Endothelial cell of umbilical vein (primary cell): ENCODE data around the gene WDR49. TPM values are rescaled to one million over a fixed set of nuclear protein-coding genes. Genes with fewer than 3 reads are reported as not detected.

Experiments
- BruUV-seq: library from RNA; stranded (reverse); fragments of 400-500 nt; replicated peaks from 2 replicates; lab custom pipeline; 2021; lab: Mats Ljungman, UMichigan
- CTCF ChIA-PET: fragments of 300-600, 350-600 bp; sonication (Branson Sonifier 250); formaldehyde crosslinking; loops from one replicate; lab custom pipeline; 2021; ENCODE audit warnings: antibody characterized with exemption, inconsistent platforms; lab: Charles Lee
- POLR2A ChIA-PET: fragments of 300-600, 350-600 bp; sonication (Branson Sonifier 250); formaldehyde crosslinking; loops from one replicate; lab custom pipeline; 2021; ENCODE audit warnings: antibody characterized with exemption, inconsistent platforms; lab: Charles Lee
- DNase-seq: peaks from one replicate; pipeline ENCODE4 v3.0.0-alpha.2; 2011; ENCODE audit warnings: low read depth, low spot score
- FAIRE-seq: peaks from 2 replicates; lab custom pipeline; 2011; peaks lifted over from hg19 to GRCh38; lab: Jason Lieb, UNC
- H2AFZ ChIP-seq: 2 replicates; pipeline ENCODE4 v1.6.0; 2012; ENCODE audit warnings: low read depth, low read length, control low read depth, inconsistent platforms
- H3K27ac ChIP-seq: 2 replicates; pipeline ENCODE4 v1.5.1; 2011; ENCODE audit warnings: low read depth, mild to moderate bottlenecking, control low read depth, low read length, moderate library complexity; ENCODE audit not compliant: insufficient read depth
- H3K27me3 ChIP-seq, 2 experiments: 2 replicates each; pipeline versions ENCODE4 v1.6.0 to v1.6.1; 2011; ENCODE audit warnings: low read length in 2 of 2, mixed read lengths in 1 of 2; ENCODE audit not compliant: control insufficient read depth in 2 of 2, insufficient read depth in 2 of 2
- H3K36me3 ChIP-seq, 2 experiments: 2 replicates in 1 of 2; 3 replicates in 1 of 2; pipeline ENCODE4 v1.5.1; 2011; ENCODE audit warnings: low read length in 2 of 2, mild to moderate bottlenecking in 1 of 2, moderate library complexity in 1 of 2; ENCODE audit not compliant: control insufficient read depth in 2 of 2, insufficient read depth in 2 of 2; ENCODE audit errors: extremely low read depth in 1 of 2
- H3K4me1 ChIP-seq: 3 replicates; pipeline ENCODE4 v1.5.1; 2011; ENCODE audit warnings: mild to moderate bottlenecking, low read length; ENCODE audit not compliant: control insufficient read depth, insufficient read depth; ENCODE audit errors: extremely low read depth
- H3K4me2 ChIP-seq: 2 replicates; pipeline ENCODE4 v1.6.1; 2011; ENCODE audit warnings: low read length, control low read depth, mixed read lengths; ENCODE audit not compliant: insufficient read depth
- H3K4me3 ChIP-seq, 3 experiments: fragments of 200-600 bp in 1 of 3; sonication (generic), shearing (Covaris generic) in 1 of 3; replicated peaks in 1 of 3; 2 replicates each; pipeline ENCODE4 v1.5.1; 2011 to 2016; ENCODE audit warnings: control low read depth in 3 of 3, low read length in 3 of 3, mild to moderate bottlenecking in 2 of 3, inconsistent platforms in 1 of 3, low read depth in 1 of 3, moderate library complexity in 1 of 3; ENCODE audit not compliant: insufficient read depth in 1 of 3
- H3K79me2 ChIP-seq: 2 replicates; pipeline ENCODE4 v1.6.0; 2012; ENCODE audit warnings: low read length, inconsistent platforms; ENCODE audit not compliant: control insufficient read depth, insufficient read depth
- H3K9ac ChIP-seq: replicated peaks from 2 replicates; pipeline ENCODE3; 2011; ENCODE audit warnings: low read length, control low read depth; ENCODE audit not compliant: insufficient read depth; ENCODE audit errors: extremely low read depth
- H3K9me1 ChIP-seq: replicated peaks from 3 replicates; pipeline ENCODE4 v1.6.0; 2011; ENCODE audit warnings: mild to moderate bottlenecking, low read length; ENCODE audit not compliant: control insufficient read depth, insufficient read depth; ENCODE audit errors: extremely low read depth
- H3K9me3 ChIP-seq: replicated peaks from 2 replicates; pipeline ENCODE4 v1.5.1; 2012; ENCODE audit warnings: low read length, inconsistent platforms; ENCODE audit not compliant: control insufficient read depth, insufficient read depth
- H4K20me1 ChIP-seq: replicated peaks from 2 replicates; pipeline ENCODE3; 2011; ENCODE audit warnings: mild to moderate bottlenecking, low read length; ENCODE audit not compliant: control insufficient read depth, insufficient read depth; ENCODE audit errors: extremely low read depth
- EZH2 ChIP-seq: IDR thresholded peaks from 2 replicates; pipeline ENCODE4 v1.6.1; 2012; ENCODE audit warnings: borderline replicate concordance, low read depth, mild to moderate bottlenecking, moderate library complexity, low read length, inconsistent platforms; ENCODE audit not compliant: severe bottlenecking
- FOS ChIP-seq: IDR thresholded peaks from 2 replicates; pipeline ENCODE4 v1.6.1; 2011; ENCODE audit warnings: mild to moderate bottlenecking, low read length, moderate library complexity, borderline replicate concordance; ENCODE audit not compliant: insufficient read depth
- GATA2 ChIP-seq: IDR thresholded peaks from 2 replicates; pipeline ENCODE4 v1.7.0; 2011; ENCODE audit warnings: low read depth, mild to moderate bottlenecking, moderate library complexity, mixed read lengths, low read length; ENCODE audit not compliant: insufficient read length, insufficient read depth
- JUN ChIP-seq: IDR thresholded peaks from 2 replicates; pipeline ENCODE4 v1.6.1; 2011; ENCODE audit warnings: borderline replicate concordance, low read depth; ENCODE audit not compliant: insufficient read length, insufficient read depth
- MYC ChIP-seq: IDR thresholded peaks from one replicate; pipeline ENCODE4 v1.6.1; 2011; ENCODE audit warnings: mild to moderate bottlenecking, low read depth, low read length
- POLR2A ChIP-seq: IDR thresholded peaks from 2 replicates; pipeline ENCODE4 v1.6.1; 2012; ENCODE audit warnings: low read depth, mild to moderate bottlenecking, control low read depth, low read length
- POLR2AphosphoS5 ChIP-seq: IDR thresholded peaks from 2 replicates; pipeline ENCODE4 v1.6.1; 2012; ENCODE audit warnings: low read depth, mild to moderate bottlenecking, control low read depth, low read length, moderate library complexity; ENCODE audit not compliant: insufficient read depth
- dilution Hi-C: fragments of 300-500 bp; cut with MboI; formaldehyde crosslinking; loops from one replicate; pipeline ENCODE4 v1.15.0; 2019; ENCODE audit warnings: low sequenced_read_pairs; ENCODE audit not compliant: extremely low pct_ligation_motif_present
- intact Hi-C: fragments of 100-400 bp; cut with micrococcal nuclease; formaldehyde crosslinking; loops from one replicate; pipeline ENCODE4 v1.10.0; 2022
- polyA plus RNA-seq, 4 experiments: library from polyadenylated mRNA; depleted of rRNA in 3 of 4; stranded (reverse) in 3 of 4; unstranded in 1 of 4; fragments of >200 nt; gene quantifications; 2 replicates each; pipeline versions ENCODE4 v1.2.1 to v1.2.3, GENCODE V29; 2011 to 2012; ENCODE audit warnings: missing spikeins in 1 of 4
- total RNA-seq: library from RNA; stranded (reverse); gene quantifications from 2 replicates; pipeline ENCODE4 v1.2.3, GENCODE V29; 2021
- TF ChIP-seq, protein P1 (sequence below): IDR thresholded peaks from 2 replicates; pipeline ENCODE4 v1.6.1; 2011; ENCODE audit not compliant: insufficient read depth, insufficient read length
- TF ChIP-seq, protein P2 (sequence below), 2 donors: IDR thresholded peaks; 1 replicate in 1 of 2; 2 replicates in 1 of 2; pipeline ENCODE4 v1.5.1; 2011; ENCODE audit warnings: low read length in 2 of 2, mild to moderate bottlenecking in 2 of 2, moderate library complexity in 2 of 2, control low read depth in 1 of 2, inconsistent platforms in 1 of 2, low read depth in 1 of 2; ENCODE audit not compliant: insufficient read depth in 1 of 2; ENCODE audit errors: extremely low read depth in 1 of 2

Gene WDR49
- total and polyA plus RNA-seq, 2 donors (not counting 3 experiments of a cell fraction or from before 2014, with no cell fraction given): not detected

DNA sequence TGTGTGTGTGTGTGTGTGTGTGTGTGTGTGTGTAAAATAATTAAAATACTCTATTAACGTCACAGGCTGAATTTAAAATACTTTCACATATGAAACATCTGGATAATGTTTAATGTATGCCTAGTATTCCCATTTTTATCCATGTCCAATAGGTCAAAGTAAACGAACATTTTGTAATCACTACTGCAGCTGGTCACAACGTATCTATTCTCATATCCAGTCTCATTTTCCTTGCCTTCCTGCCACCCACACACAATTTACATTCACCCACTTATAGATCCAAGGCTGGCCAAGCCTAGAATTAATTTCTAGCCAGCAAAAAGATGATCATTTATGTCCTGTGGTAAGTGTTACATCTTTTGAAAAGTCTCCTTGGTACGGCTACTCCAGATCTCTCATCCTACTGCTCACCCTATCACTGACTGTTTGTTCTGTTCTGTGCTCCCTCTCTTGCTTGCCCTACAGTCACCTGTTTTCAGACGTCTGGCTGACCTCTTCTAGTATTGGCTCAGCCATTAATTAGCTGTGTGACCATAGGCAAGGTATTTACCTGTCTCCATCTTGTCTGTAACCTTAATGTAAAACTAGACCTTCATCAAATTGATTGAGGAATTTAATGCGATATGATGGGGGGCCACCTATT is 197.5 kb downstream of the WDR49 start:
- FAIRE-seq: no peak
- ChIA-PET POLR2A (no interaction called here), CTCF (no interaction called here)

More for the DNA sequence above, 197.5 kb downstream of the WDR49 start:
- H3K27ac ChIP-seq: no peak overlapping the region
- no peak for TF ChIP-seq JUN
- TF ChIP-seq MYC: no peak
- no peak for TF ChIP-seq POLR2A
- TF ChIP-seq, protein P1, sequence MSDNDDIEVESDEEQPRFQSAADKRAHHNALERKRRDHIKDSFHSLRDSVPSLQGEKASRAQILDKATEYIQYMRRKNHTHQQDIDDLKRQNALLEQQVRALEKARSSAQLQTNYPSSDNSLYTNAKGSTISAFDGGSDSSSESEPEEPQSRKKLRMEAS: no peak
- TF ChIP-seq, protein P2, sequence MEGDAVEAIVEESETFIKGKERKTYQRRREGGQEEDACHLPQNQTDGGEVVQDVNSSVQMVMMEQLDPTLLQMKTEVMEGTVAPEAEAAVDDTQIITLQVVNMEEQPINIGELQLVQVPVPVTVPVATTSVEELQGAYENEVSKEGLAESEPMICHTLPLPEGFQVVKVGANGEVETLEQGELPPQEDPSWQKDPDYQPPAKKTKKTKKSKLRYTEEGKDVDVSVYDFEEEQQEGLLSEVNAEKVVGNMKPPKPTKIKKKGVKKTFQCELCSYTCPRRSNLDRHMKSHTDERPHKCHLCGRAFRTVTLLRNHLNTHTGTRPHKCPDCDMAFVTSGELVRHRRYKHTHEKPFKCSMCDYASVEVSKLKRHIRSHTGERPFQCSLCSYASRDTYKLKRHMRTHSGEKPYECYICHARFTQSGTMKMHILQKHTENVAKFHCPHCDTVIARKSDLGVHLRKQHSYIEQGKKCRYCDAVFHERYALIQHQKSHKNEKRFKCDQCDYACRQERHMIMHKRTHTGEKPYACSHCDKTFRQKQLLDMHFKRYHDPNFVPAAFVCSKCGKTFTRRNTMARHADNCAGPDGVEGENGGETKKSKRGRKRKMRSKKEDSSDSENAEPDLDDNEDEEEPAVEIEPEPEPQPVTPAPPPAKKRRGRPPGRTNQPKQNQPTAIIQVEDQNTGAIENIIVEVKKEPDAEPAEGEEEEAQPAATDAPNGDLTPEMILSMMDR (IDR thresholded peaks at IDR 0.05; ENCODE audit: extremely low read depth in 1 of 2, insufficient read depth in 1 of 2, low read depth in 1 of 2, low read length in 2 of 2): no peak
- no peak for TF ChIP-seq FOS
- no peak for TF ChIP-seq EZH2
- no peak for TF ChIP-seq POLR2AphosphoS5
- no peak for TF ChIP-seq GATA2
- H2AFZ ChIP-seq: no peak overlapping the region
- dilution Hi-C loops (no loop called here), intact Hi-C loops (no loop called here)
- H3K79me2 ChIP-seq: no peaks in the 10 kb centered on the region
- no peaks in the 10 kb centered on the region for H3K9me1 ChIP-seq
- H3K4me3 ChIP-seq: no peak overlapping the region
- no peaks in the 10 kb centered on the region for H3K27me3 ChIP-seq
- H3K36me3 ChIP-seq: no peaks in the 10 kb centered on the region
- DNase-seq: no peak
- H3K9me3 ChIP-seq: no peaks in the 10 kb centered on the region
- H3K4me1 ChIP-seq: no peaks in the 10 kb centered on the region
- H4K20me1 ChIP-seq: no peaks in the 10 kb centered on the region
- no peak overlapping the region for H3K9ac ChIP-seq
- no TSS peak for BruUV-seq
- no peak overlapping the region for H3K4me2 ChIP-seq
